Hepatocyte (in vitro differentiated cells): Measurements from ENCODE around the gene TBC1D32. TPM values are rescaled to one million over a fixed set of nuclear protein-coding genes. Genes with fewer than 3 reads are reported as not detected.

ENCODE experiments used
- DNase-seq: peaks from one replicate; pipeline ENCODE4 v3.0.0-alpha.2; 2016; ENCODE audit warnings: low spot score
- H2AFZ ChIP-seq: fragments of 200-600 bp; sonication (generic); 2 replicates; pipeline ENCODE4 v1.6.0; 2016; ENCODE audit warnings: antibody characterized with exemption, mild to moderate bottlenecking
- H3K27ac ChIP-seq: fragments of 200-600 bp; sonication (generic); 2 replicates; pipeline ENCODE4 v1.5.1; 2016; ENCODE audit warnings: mild to moderate bottlenecking
- H3K27me3 ChIP-seq: fragments of 200-600 bp; sonication (generic); 2 replicates; pipeline ENCODE4 v1.6.1; 2016
- H3K36me3 ChIP-seq: fragments of 200-600 bp; sonication (generic); replicated peaks from 2 replicates; pipeline ENCODE4 v1.5.1; 2016; ENCODE audit warnings: low read depth; ENCODE audit not compliant: insufficient read depth
- H3K4me1 ChIP-seq: fragments of 200-600 bp; sonication (generic); 2 replicates; pipeline ENCODE4 v1.5.1; 2016; ENCODE audit warnings: mild to moderate bottlenecking, moderate library complexity; ENCODE audit not compliant: insufficient read depth
- H3K4me2 ChIP-seq: fragments of 200-600 bp; sonication (generic); 2 replicates; pipeline ENCODE4 v1.6.0; 2016
- H3K4me3 ChIP-seq: fragments of 200-600 bp; sonication (generic); 2 replicates; pipeline ENCODE4 v1.5.1; 2016; ENCODE audit warnings: mild to moderate bottlenecking
- H3K79me2 ChIP-seq: fragments of 200-600 bp; sonication (generic); 2 replicates; pipeline ENCODE4 v1.6.0; 2017; ENCODE audit warnings: mild to moderate bottlenecking
- H3K9me2 ChIP-seq: fragments of 200-600 bp; sonication (generic); replicated peaks from 2 replicates; pipeline ENCODE4 v1.6.0; 2017; ENCODE audit warnings: mild to moderate bottlenecking; ENCODE audit not compliant: insufficient read depth
- H3K9me3 ChIP-seq: fragments of 200-600 bp; sonication (generic); 2 replicates; pipeline ENCODE4 v1.5.1; 2016; ENCODE audit warnings: low read depth, mild to moderate bottlenecking
- H4K20me1 ChIP-seq: fragments of 200-600 bp; sonication (generic); 2 replicates; pipeline ENCODE4 v1.6.0; 2016; ENCODE audit warnings: mild to moderate bottlenecking; ENCODE audit not compliant: insufficient read depth, poor library complexity, severe bottlenecking
- CTCF ChIP-seq: fragments of 200-600 bp; sonication (generic); IDR thresholded peaks from 2 replicates; pipeline ENCODE4 v1.5.1; 2016; ENCODE audit warnings: antibody characterized with exemption, mild to moderate bottlenecking; ENCODE audit not compliant: poor library complexity
- EZH2 ChIP-seq: fragments of 200-600 bp; sonication (generic); IDR thresholded peaks from 2 replicates; pipeline ENCODE4 v1.6.1; 2016; ENCODE audit warnings: antibody characterized with exemption, mild to moderate bottlenecking, borderline replicate concordance
- EZH2phosphoT487 ChIP-seq: fragments of 200-600 bp; sonication (generic); IDR thresholded peaks from one replicate; pipeline ENCODE4 v1.6.1; 2018; ENCODE audit warnings: antibody characterized with exemption, mild to moderate bottlenecking, low read depth, moderate library complexity; ENCODE audit not compliant: unreplicated experiment, severe bottlenecking
- WGBS: methylation state at CpG from one replicate; pipeline ENCODE4 v1.1.6; 2016; ENCODE audit warnings: low lambda C conversion rate; ENCODE audit errors: missing lambda C conversion rate; 5-methylcytosine and 5-hydroxymethylcytosine counted together
- polyA plus RNA-seq: library from polyadenylated mRNA; unstranded; fragments of >200 nt; fragmentation: Nextera tagmentation; extraction: Ambion mirVana; gene quantifications from 2 replicates; pipeline ENCODE4 v1.2.1, GENCODE V29; 2016
- total RNA-seq: library from RNA; depleted of rRNA; stranded (reverse); fragments of >200 nt; gene quantifications from 2 replicates; pipeline ENCODE4 v1.2.3, GENCODE V29; 2014

Gene TBC1D32
- total and polyA plus RNA-seq, 2 experiments from 2014 or later = 3.7 to 9.9 TPM

GRCh38 chr6:121188356-121188755, 145.9 kb downstream of the TBC1D32 start:
- no peak overlapping the region for H3K4me2 ChIP-seq
- WGBS = 35% methylated on average over 1 of the region's 1 CpG
- H3K79me2 ChIP-seq = no peaks in the 10 kb centered on the region
- no peaks in the 10 kb centered on the region for H4K20me1 ChIP-seq
- no peaks in the 10 kb centered on the region for H3K36me3 ChIP-seq
- no peak for DNase-seq
- no peaks in the 10 kb centered on the region for H3K9me2 ChIP-seq
- no peak overlapping the region for H3K4me3 ChIP-seq
- H2AFZ ChIP-seq = no peak overlapping the region
- H3K27me3 ChIP-seq = no peaks in the 10 kb centered on the region
- H3K27ac ChIP-seq = no peak overlapping the region
- H3K9me3 ChIP-seq = no peaks in the 10 kb centered on the region
- no peaks in the 10 kb centered on the region for H3K4me1 ChIP-seq
- TF ChIP-seq CTCF (no peak), EZH2 (no peak), EZH2phosphoT487 (no peak)

DNA sequence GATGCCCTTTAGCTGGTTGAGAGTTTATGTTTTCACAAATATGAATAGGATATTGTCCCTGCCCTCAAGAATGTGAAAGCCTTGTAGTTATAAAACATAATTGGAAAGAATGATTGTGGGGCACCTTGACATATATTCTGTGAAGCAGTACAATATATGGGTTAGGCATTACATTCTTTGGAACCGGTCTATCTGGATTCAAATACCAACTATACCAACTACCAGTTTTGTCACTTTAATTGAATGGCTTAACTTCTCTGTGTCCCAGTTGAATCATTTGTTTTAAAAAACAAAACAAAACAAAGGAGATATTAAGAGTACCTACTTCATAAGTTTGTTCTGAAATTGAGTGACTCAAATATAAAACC, 146.5 kb downstream of the TBC1D32 start:
- Histone ChIP-seq H3K27me3 (no peaks in the 10 kb centered on the region), H2AFZ (no peak overlapping the region), H4K20me1 (no peaks in the 10 kb centered on the region), H3K9me2 (no peaks in the 10 kb centered on the region), H3K36me3 (no peaks in the 10 kb centered on the region), H3K27ac (no peak overlapping the region), H3K4me2 (no peak overlapping the region), H3K4me1 (no peaks in the 10 kb centered on the region), H3K9me3 (no peaks in the 10 kb centered on the region), H3K79me2 (no peaks in the 10 kb centered on the region), H3K4me3 (no peak overlapping the region)
- no peak for DNase-seq
- WGBS = 81% methylated on average over 1 of the region's 1 CpG
- TF ChIP-seq CTCF (no peak), EZH2phosphoT487 (no peak), EZH2 (no peak)

DNA sequence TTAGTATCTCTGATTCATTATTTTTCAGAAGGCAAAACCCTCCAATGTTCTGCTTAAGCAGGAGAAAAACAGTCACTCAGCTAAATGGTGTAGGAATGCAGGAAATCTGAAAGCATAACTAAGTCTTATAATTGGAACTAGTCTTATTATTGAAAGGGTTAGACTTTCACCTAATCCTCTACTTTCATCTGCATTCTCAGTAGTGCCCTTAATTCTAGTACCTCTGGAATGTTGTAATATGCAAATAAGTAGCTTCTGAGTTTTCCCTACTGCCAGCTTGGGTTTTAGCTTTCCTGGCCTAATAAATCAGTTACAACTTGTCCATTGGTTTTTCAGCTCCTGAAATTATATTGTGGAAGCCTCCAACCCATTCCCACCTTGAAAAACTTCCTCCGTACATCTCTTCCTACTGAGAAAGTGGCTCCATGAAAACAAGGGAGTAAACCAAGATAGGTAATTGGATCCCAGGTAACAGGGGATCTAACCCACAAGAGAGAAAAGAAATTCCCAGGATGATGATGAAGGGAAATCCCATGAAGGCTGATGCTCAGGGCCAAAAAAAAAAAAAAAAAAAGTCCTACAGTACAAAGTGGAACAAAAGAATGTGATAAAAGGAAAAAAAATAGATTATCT, 147.0 kb downstream of the TBC1D32 start:
- no peak for DNase-seq
- 96% methylated on average over 1 of the region's 1 CpG for WGBS
- Histone ChIP-seq H3K27me3 (no peaks in the 10 kb centered on the region), H3K79me2 (no peaks in the 10 kb centered on the region), H3K4me3 (no peak overlapping the region), H3K27ac (no peak overlapping the region), H2AFZ (no peak overlapping the region), H3K9me3 (no peaks in the 10 kb centered on the region), H3K4me2 (no peak overlapping the region), H3K4me1 (no peaks in the 10 kb centered on the region), H3K36me3 (no peaks in the 10 kb centered on the region), H4K20me1 (no peaks in the 10 kb centered on the region), H3K9me2 (no peaks in the 10 kb centered on the region)
- no peak for TF ChIP-seq EZH2phosphoT487
- no peak for TF ChIP-seq EZH2
- no peak for TF ChIP-seq CTCF
